GM12872 (cell line): Measurements from ENCODE around the gene ANTKMT.
A peak's percentile ranks its signal among the peaks of the same experiment; 100 is the strongest.

Source experiments
- TF ChIP-seq, protein P1 (sequence below): IDR thresholded peaks from 3 replicates; pipeline ENCODE4 v1.5.1; 2011; ENCODE audit warnings: low read depth, mild to moderate bottlenecking, low read length, moderate library complexity; ENCODE audit not compliant: insufficient read depth

ANTKMT gene

GRCh38 chr16:714558-715476 is 6.1 kb upstream of the ANTKMT start, which contains the start of gene METRN:
Gene METRN, plus strand, starts transcription at chr16:715118. Its CDS starts 172 bp downstream, at chr16:715290.
- TF ChIP-seq, protein P1, sequence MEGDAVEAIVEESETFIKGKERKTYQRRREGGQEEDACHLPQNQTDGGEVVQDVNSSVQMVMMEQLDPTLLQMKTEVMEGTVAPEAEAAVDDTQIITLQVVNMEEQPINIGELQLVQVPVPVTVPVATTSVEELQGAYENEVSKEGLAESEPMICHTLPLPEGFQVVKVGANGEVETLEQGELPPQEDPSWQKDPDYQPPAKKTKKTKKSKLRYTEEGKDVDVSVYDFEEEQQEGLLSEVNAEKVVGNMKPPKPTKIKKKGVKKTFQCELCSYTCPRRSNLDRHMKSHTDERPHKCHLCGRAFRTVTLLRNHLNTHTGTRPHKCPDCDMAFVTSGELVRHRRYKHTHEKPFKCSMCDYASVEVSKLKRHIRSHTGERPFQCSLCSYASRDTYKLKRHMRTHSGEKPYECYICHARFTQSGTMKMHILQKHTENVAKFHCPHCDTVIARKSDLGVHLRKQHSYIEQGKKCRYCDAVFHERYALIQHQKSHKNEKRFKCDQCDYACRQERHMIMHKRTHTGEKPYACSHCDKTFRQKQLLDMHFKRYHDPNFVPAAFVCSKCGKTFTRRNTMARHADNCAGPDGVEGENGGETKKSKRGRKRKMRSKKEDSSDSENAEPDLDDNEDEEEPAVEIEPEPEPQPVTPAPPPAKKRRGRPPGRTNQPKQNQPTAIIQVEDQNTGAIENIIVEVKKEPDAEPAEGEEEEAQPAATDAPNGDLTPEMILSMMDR, result no peak

GRCh38 chr16:715477-716199 is 5.3 kb upstream of the ANTKMT start:
- TF ChIP-seq, protein P1, result peak; percentile 17; the same call in 1 of the 3 replicates

DNA sequence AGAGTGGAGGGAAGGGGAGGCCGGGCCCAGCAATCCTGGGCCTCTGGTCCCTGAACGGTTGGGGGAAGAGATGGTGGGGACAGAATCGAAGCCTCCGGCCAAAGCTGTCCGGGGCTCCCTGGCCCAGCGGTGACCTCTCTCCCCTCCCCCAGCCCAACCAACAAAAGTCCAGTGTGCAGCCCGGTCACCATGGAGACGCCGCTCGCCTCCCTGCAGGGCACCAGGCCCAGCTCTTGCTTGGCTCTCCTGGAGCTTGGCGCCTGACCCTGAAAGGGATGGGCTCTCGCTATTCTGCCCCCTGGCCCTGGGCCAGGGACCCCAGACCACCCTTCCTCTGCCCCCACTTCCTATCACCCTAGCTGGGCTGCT is 4.8 kb upstream of the ANTKMT start:
- TF ChIP-seq, protein P1, result no peak

- TF ChIP-seq, protein P1, result no peak
These were observed 4.1 kb upstream of the ANTKMT start for GRCh38 chr16:716768-717325.

DNA sequence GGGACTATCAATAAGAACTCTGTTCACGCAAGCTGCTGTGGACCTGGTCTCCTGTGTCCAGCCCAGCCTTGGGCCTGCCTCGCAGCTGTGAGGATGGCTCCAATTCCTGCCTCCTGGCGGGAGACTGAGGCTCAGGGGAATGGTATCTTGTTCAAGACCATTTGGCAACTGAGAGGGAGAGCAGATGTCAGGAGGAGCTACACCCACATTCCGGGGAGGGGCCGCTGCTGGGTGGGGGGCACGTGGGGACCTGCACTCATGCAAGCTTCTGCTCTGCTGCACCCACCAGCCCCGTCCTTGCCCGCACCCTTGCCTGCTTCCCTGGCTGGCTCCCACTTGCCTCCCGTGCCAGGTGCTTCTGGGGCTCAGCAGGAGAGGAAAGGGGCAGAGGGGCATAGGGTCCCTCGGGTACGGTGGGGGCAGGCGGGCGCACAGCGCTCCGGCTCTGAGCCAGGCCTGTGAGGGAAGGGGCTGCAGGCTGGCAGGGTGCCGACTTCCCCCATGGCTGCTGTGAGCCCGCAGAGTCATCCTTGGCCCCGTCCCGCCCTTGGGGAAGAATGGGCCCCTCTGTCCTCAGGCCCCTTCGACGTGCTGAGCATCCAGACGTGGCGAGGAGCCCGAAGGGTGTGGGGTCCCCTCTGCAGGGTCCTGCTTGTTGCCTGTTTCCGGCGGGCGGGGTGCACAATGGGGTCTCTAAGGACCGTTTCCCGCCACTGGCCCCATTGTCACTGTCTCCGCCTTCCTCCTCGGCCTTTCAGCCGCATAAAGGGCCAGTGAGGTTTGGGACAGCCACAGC is 3.3 kb upstream of the ANTKMT start:
- TF ChIP-seq, protein P1, result no peak

DNA sequence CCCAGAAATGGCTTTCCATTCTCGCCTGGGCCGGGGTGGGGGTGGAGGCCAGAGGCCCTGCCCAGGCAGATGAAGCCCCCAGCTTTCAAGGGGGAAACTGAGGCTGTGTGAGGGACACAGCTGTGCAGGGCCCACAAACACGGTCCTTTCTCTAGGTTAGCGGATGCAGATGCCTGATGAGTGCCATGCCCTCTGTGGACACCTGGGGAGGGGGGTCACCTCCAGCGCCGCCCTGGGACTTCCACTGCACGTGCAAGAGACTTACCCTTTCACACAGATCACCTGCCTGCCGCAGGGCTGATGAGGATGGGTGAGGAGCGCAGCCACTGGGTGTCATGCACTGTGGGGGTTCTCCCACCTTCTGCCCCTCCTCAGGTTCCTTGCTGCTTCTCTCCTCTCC is 2.6 kb upstream of the ANTKMT start:
- TF ChIP-seq, protein P1, result no peak
